Measurements from ENCODE around the gene TRUB1.

Gene TRUB1

DNA sequence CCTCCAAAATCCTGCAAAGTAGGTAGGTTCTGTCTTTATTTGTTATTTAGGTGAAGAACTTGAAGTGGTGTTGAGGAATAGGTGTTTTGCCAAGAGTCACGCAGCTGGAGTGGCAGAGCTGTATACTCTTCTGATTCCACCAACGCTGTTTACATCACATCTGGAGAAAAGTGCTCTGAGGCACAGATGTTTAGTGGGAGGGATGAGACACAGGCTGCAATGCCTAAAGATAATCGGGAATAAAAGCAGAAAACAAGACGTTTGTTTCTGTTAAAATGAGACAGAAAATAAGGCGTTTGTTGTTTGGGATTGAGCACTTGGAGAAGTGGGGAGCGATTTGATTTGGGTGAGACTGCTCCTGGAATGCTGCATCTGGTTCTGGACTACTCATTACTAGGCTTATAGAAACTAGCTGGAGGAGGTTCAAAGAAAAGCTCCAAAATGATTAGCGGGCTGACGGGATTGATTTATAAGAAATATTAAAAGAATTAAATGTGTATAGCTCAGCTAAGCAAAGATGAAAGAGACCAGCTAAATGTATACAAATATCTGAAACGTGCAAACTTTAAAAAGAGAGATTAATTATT, 54.3 kb downstream of the TRUB1 start:
- Histone ChIP-seq H3K27me3 (ENCODE audit: control insufficient read depth, low read length) (no peaks in the 10 kb centered on the region), H3F3A (ENCODE audit: control insufficient read depth, insufficient read depth) (no peaks in the 10 kb centered on the region), H3K9me2 (replicated peaks; ENCODE audit: control insufficient read depth, low read length) (no peaks in the 10 kb centered on the region), H3K9me3 (ENCODE audit: control insufficient read depth, insufficient read depth, low read length) (no peaks in the 10 kb centered on the region), H4K20me1 (ENCODE audit: control insufficient read depth, insufficient read depth, low read depth, low read length) (no peaks in the 10 kb centered on the region), H3K4me3 (ENCODE audit: low read length) (no peak overlapping the region), H3K27ac (ENCODE audit: low read depth, low read length) (no peak overlapping the region), H3K36me3 (ENCODE audit: control insufficient read depth, low read length) (no peaks in the 10 kb centered on the region), H3K79me2 (ENCODE audit: control insufficient read depth, low read length) (no peaks in the 10 kb centered on the region), H3K4me1 (ENCODE audit: control insufficient read depth, low read length) (no peaks in the 10 kb centered on the region), H3K4me2 (ENCODE audit: low read length) (no peak overlapping the region)
- TF ChIP-seq, protein P1, sequence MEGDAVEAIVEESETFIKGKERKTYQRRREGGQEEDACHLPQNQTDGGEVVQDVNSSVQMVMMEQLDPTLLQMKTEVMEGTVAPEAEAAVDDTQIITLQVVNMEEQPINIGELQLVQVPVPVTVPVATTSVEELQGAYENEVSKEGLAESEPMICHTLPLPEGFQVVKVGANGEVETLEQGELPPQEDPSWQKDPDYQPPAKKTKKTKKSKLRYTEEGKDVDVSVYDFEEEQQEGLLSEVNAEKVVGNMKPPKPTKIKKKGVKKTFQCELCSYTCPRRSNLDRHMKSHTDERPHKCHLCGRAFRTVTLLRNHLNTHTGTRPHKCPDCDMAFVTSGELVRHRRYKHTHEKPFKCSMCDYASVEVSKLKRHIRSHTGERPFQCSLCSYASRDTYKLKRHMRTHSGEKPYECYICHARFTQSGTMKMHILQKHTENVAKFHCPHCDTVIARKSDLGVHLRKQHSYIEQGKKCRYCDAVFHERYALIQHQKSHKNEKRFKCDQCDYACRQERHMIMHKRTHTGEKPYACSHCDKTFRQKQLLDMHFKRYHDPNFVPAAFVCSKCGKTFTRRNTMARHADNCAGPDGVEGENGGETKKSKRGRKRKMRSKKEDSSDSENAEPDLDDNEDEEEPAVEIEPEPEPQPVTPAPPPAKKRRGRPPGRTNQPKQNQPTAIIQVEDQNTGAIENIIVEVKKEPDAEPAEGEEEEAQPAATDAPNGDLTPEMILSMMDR (IDR thresholded peaks at IDR 0.05; ENCODE audit: low read depth, low read length, poor library complexity, severe bottlenecking), result no peak
- no peak for TF ChIP-seq EZH2phosphoT487 (IDR thresholded peaks at IDR 0.05; ENCODE audit: borderline replicate concordance, low read length)

DNA sequence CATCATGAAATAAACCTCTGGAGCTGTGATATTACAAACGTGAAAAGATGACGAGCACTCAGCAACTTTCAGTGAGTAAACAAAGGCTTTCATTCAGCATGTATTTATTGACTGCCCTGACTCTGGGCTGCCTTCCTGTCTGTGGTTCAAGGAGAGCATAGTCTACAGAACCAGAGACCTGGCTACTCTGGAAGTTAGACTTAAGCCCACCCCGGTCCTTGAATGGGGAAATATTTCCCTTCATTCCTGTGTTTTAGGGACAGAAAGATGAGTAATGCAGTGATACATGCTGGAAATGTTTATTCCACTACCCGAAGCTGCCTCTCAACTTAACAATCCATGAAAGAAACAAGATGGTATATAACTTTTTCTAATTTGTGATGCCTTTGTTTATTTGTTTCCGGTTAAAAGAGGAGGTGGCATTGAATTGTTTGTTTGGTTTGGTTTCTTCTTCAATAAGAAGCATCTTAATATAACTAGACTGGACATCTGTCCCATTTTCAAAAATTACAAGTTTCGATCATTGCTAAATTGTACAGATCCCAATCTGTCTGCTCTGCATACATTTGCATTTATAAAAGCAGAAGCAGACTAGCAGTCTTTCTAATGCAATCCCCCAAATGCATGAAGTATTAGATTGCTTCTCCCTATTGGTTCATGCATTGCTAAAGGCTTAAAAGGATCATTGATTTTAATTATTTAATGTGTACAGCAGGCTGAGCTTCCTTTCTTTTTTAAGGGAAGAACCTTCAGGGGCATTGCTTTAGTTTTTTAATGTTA, 57.7 kb downstream of the TRUB1 start:
- no peaks in the 10 kb centered on the region for H3K9me3 ChIP-seq (ENCODE audit: control insufficient read depth, insufficient read depth, low read length)
- H3K36me3 ChIP-seq (ENCODE audit: control insufficient read depth, low read length), result no peaks in the 10 kb centered on the region
- no peaks in the 10 kb centered on the region for H3K79me2 ChIP-seq (ENCODE audit: control insufficient read depth, low read length)
- H4K20me1 ChIP-seq (ENCODE audit: control insufficient read depth, insufficient read depth, low read depth, low read length), result no peaks in the 10 kb centered on the region
- H3K4me2 ChIP-seq (ENCODE audit: low read length), result no peak overlapping the region
- no peak overlapping the region for H3K27ac ChIP-seq (ENCODE audit: low read depth, low read length)
- H3K4me3 ChIP-seq (ENCODE audit: low read length), result no peak overlapping the region
- no peaks in the 10 kb centered on the region for H3K9me2 ChIP-seq (replicated peaks; ENCODE audit: control insufficient read depth, low read length)
- H3K4me1 ChIP-seq (ENCODE audit: control insufficient read depth, low read length), result no peaks in the 10 kb centered on the region
- H3F3A ChIP-seq (ENCODE audit: control insufficient read depth, insufficient read depth), result no peaks in the 10 kb centered on the region
- no peak for TF ChIP-seq EZH2phosphoT487 (IDR thresholded peaks at IDR 0.05; ENCODE audit: borderline replicate concordance, low read length)
- TF ChIP-seq, protein P1 (IDR thresholded peaks at IDR 0.05; ENCODE audit: low read depth, low read length, poor library complexity, severe bottlenecking), result no peak
- H3K27me3 ChIP-seq (ENCODE audit: control insufficient read depth, low read length), result no peaks in the 10 kb centered on the region

DNA sequence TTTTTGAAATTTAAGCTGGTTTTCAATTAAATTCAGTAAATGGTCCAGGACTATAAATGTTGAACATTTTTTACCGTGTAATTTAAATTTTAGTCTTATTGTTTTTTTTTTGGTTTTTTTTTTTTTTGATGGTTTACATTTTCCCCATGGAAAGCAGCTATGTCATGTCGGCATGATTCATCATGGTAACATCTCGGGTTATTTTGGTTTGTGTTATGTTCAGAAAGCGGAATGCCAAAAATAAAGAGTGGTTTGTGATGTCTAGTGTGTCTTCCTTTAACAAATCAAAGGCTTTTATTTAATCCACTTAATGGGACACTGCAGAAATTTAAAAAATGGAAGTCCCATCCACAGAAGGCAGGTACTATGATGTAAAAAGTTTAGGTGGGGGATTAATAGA, 58.5 kb downstream of the TRUB1 start:
- TF ChIP-seq, protein P1 (IDR thresholded peaks at IDR 0.05; ENCODE audit: low read depth, low read length, poor library complexity, severe bottlenecking), result no peak
- TF ChIP-seq EZH2phosphoT487 (IDR thresholded peaks at IDR 0.05; ENCODE audit: borderline replicate concordance, low read length), result no peak
- H3K79me2 ChIP-seq (ENCODE audit: control insufficient read depth, low read length), result no peaks in the 10 kb centered on the region
- H3K27me3 ChIP-seq (ENCODE audit: control insufficient read depth, low read length), result no peaks in the 10 kb centered on the region
- no peaks in the 10 kb centered on the region for H4K20me1 ChIP-seq (ENCODE audit: control insufficient read depth, insufficient read depth, low read depth, low read length)
- no peaks in the 10 kb centered on the region for H3K36me3 ChIP-seq (ENCODE audit: control insufficient read depth, low read length)
- no peaks in the 10 kb centered on the region for H3F3A ChIP-seq (ENCODE audit: control insufficient read depth, insufficient read depth)
- H3K9me2 ChIP-seq (replicated peaks; ENCODE audit: control insufficient read depth, low read length), result no peaks in the 10 kb centered on the region
- no peak overlapping the region for H3K4me3 ChIP-seq (ENCODE audit: low read length)
- peaks cover 5% of the 10 kb centered on the region for H3K4me1 ChIP-seq (ENCODE audit: control insufficient read depth, low read length)
- H3K27ac ChIP-seq (ENCODE audit: low read depth, low read length), result no peak overlapping the region
- no peaks in the 10 kb centered on the region for H3K9me3 ChIP-seq (ENCODE audit: control insufficient read depth, insufficient read depth, low read length)
- H3K4me2 ChIP-seq (ENCODE audit: low read length), result no peak overlapping the region
